Activated CD4-positive, alpha-beta T cell treated with anti-CD3 and anti-CD28 coated beads, Interleukin-2, amount 10 ng/mL, durations not matched to agents 24 days and 14 days (primary cell): ENCODE results near the gene EEFSEC. TPM values are rescaled to one million over a fixed set of nuclear protein-coding genes. Genes with fewer than 3 reads are reported as not detected.

Source experiments
- DNase-seq: peaks from one replicate; pipeline ENCODE4 v3.0.0; 2022
- H3K27ac Mint-ChIP-seq: one replicate; pipeline ENCODE4 v1.8.0; 2022; ENCODE audit warnings: mild to moderate bottlenecking, mixed read lengths
- H3K27me3 Mint-ChIP-seq: one replicate; pipeline ENCODE4 v1.8.0; 2022; ENCODE audit warnings: mixed read lengths
- H3K36me3 Mint-ChIP-seq: one replicate; pipeline ENCODE4 v1.8.0; 2022; ENCODE audit warnings: low read depth, mild to moderate bottlenecking, mixed read lengths
- H3K4me1 Mint-ChIP-seq: one replicate; pipeline ENCODE4 v1.8.0; 2021; ENCODE audit warnings: mixed read lengths
- H3K4me3 Mint-ChIP-seq: one replicate; pipeline ENCODE4 v1.8.0; 2022; ENCODE audit warnings: mild to moderate bottlenecking, moderate library complexity, mixed read lengths
- H3K9me3 Mint-ChIP-seq: one replicate; pipeline ENCODE4 v1.8.0; 2021; ENCODE audit warnings: mixed read lengths
- intact Hi-C: fragments of 100-400 bp; cut with micrococcal nuclease; formaldehyde crosslinking; loops from one replicate; pipeline ENCODE4 v1.15.1; 2023
- total RNA-seq: library from RNA; stranded (reverse); gene quantifications from 2 replicates; pipeline ENCODE4 v1.2.3, GENCODE V29; 2022

EEFSEC gene
- total RNA-seq, 1 donor from 2014 or later = 21.3 TPM

DNA sequence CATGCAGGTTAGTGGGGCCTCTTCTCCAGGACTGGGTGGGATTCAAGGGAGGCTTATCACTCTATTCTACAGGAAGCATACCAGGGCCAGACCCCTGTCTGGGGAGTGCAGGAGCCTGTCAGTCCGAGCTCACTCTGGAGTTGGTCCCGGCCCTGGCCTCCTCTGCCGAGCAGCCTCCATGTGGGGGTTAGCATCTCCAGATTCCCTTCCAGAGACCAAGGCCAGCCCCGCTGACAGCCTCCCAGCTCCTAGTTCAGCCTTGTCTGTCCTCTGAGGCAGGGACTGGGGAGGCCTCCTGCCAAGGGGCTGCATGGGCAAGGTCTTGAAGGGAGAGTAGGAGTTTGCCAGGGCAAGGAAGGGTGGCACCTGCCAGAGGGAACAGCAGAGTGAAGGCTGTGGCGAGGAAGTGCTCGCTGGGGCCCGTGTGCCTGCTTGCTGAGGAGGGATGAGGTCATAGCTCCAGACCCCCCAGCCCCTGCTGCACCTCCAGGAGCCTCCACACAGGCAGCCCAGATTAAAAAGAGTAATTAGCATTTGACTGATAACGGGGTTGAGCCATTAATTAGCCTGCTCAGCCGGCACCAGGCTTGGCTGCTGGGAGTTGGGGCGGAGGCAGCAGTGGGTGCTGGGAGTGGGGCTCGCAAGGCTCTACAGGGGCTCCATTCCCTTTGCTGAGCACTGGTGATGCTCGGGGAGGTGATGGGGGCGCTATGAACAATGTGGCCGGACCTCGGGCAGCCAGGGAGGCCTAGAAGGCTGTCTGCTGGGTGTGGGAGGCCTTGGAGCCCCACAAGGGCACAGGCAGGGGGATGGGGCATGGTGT, 259.1 kb downstream of the EEFSEC start:
- Mint-ChIP-seq H3K36me3 (no peaks in the 10 kb centered on the region), H3K4me1 (no peaks in the 10 kb centered on the region), H3K27ac (no peak overlapping the region), H3K4me3 (no peak overlapping the region), H3K27me3 (no peaks in the 10 kb centered on the region), H3K9me3 (no peaks in the 10 kb centered on the region)
- no peak for DNase-seq
- intact Hi-C loops = no loop called here

DNA sequence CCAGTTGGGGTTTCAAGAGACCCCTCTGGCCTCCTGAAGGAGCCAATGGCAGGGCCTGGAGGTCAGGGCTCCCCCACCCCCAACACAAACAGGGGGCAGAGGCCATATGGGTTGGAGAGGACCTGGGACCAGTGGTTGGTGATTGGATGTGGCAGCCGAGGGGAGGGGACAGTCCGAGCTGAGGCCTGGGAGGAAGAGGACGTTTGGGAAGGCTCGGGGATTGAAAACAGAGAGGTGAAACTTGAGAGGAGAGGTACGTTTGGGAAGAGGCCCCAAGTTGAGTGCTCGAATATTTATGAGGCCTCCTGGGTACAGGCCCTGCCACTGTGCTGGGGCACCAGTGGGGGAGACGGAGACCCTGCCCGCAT, 259.7 kb downstream of the EEFSEC start:
- Mint-ChIP-seq H3K9me3 (no peaks in the 10 kb centered on the region), H3K36me3 (no peaks in the 10 kb centered on the region), H3K4me3 (no peak overlapping the region), H3K27me3 (no peaks in the 10 kb centered on the region), H3K4me1 (no peaks in the 10 kb centered on the region), H3K27ac (no peak overlapping the region)
- intact Hi-C loops = no loop called here
- DNase-seq = no peak

- Mint-ChIP-seq H3K36me3 (no peaks in the 10 kb centered on the region), H3K4me1 (no peaks in the 10 kb centered on the region), H3K9me3 (no peaks in the 10 kb centered on the region), H3K4me3 (no peak overlapping the region), H3K27ac (no peak overlapping the region), H3K27me3 (no peaks in the 10 kb centered on the region)
- intact Hi-C loops = no loop called here
- no peak for DNase-seq
These were observed 260.3 kb downstream of the EEFSEC start for GRCh38 chr3:128413413-128414205.

DNA sequence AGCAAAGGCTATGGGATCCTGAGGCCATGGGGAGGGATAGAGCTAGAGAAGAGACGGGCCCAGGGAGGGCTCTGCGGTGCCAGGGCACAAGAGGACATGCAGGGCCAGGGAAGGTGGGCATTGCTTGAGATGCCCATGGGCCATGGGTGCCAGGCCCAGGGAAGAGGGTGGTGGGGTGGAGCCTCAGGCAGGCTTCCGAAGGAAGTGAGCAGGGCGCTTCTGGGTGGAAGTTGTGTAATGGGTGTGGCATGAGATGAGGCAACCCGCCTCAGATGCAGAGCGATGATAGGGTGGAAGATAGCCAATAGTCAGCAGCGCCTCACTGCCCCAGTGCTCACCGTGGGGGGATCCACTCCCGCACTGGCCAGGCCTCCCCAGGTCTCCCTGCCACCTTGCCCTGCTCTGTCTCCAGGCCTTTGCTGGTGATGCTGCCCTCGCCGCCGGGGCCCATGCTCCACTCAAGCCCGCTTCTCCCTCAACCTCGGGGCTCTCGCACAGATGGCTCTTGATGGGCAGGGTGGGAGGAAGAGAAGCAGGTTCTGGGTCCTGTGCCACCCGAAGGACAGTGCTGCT, 262.0 kb downstream of the EEFSEC start:
- Mint-ChIP-seq H3K27ac (no peak overlapping the region), H3K4me3 (no peak overlapping the region)

GRCh38 chr3:128415773-128416577, 262.7 kb downstream of the EEFSEC start:
- no peaks in the 10 kb centered on the region for H3K9me3 Mint-ChIP-seq
- H3K27ac Mint-ChIP-seq = no peak overlapping the region
- DNase-seq = no peak
- H3K4me1 Mint-ChIP-seq = no peaks in the 10 kb centered on the region
- no peaks in the 10 kb centered on the region for H3K27me3 Mint-ChIP-seq
- intact Hi-C loops = no loop called here
- H3K36me3 Mint-ChIP-seq = no peaks in the 10 kb centered on the region
- H3K4me3 Mint-ChIP-seq = no peak overlapping the region

More for the DNA sequence above, 262.0 kb downstream of the EEFSEC start:
- no peaks in the 10 kb centered on the region for H3K27me3 Mint-ChIP-seq
- H3K9me3 Mint-ChIP-seq = no peaks in the 10 kb centered on the region
- H3K4me1 Mint-ChIP-seq = no peaks in the 10 kb centered on the region
- DNase-seq = no peak
- intact Hi-C loops = no loop called here
- no peaks in the 10 kb centered on the region for H3K36me3 Mint-ChIP-seq

DNA sequence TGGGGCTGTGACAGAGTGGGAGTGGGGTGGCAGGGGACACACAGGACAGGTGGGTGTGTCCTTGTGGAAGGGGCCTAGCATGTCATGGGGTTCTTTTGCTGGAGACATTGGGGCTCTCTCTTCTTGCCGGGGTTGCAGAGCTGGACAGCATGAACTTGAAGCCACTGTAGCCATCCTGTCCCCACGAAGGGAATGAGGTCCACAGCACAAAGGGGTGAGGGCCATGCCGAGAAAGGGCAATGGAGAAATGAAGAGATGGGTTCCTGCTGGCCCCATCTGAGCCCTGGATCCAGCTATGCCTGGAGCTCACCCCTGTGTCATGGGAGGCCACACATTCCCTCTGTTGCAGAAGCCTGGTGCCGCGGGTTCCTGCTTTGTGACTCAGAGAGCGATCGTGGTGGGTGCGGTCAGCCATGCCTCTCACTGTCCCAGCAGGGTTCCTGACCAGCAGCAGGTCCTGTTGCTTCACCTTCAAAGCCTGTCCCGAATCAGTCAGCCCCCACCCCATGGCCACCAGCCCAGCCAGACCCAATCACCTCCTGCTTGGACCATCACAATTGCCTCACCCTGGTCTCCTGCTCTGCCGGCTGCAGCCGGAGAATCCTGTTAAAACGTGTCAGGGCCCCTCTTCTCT, 263.4 kb downstream of the EEFSEC start:
- no peaks in the 10 kb centered on the region for H3K27me3 Mint-ChIP-seq
- DNase-seq = no peak
- no peak overlapping the region for H3K27ac Mint-ChIP-seq
- no peak overlapping the region for H3K4me3 Mint-ChIP-seq
- intact Hi-C loops = no loop called here
- no peaks in the 10 kb centered on the region for H3K9me3 Mint-ChIP-seq
- no peaks in the 10 kb centered on the region for H3K4me1 Mint-ChIP-seq
- H3K36me3 Mint-ChIP-seq = no peaks in the 10 kb centered on the region

- Mint-ChIP-seq H3K4me1 (no peaks in the 10 kb centered on the region), H3K9me3 (no peaks in the 10 kb centered on the region), H3K36me3 (no peaks in the 10 kb centered on the region), H3K27ac (no peak overlapping the region), H3K4me3 (no peak overlapping the region), H3K27me3 (no peaks in the 10 kb centered on the region)
- intact Hi-C loops = no loop called here
- no peak for DNase-seq
These were observed 265.6 kb downstream of the EEFSEC start for GRCh38 chr3:128418900-128419299.

DNA sequence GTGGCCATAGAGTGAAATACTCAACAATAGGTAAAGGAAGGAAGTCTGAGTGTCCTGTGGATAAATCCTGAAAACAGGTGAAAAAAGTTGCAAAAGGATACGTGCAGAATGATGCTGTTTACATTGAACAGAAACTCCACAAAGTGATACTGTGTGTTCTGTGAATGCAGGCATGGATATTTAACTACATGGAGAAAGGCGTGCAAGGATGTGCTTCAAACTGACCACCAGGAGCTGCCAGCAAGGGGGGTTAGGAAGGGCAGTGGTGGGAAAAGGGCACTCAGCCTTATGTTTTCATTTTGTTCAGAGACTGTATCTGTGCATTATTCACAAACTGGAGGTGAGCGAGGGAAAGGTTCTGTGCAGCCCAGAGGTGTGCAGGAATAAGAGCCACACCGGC, 266.0 kb downstream of the EEFSEC start:
- Mint-ChIP-seq H3K27me3 (no peaks in the 10 kb centered on the region), H3K27ac (no peak overlapping the region), H3K4me3 (no peak overlapping the region), H3K4me1 (no peaks in the 10 kb centered on the region), H3K9me3 (no peaks in the 10 kb centered on the region), H3K36me3 (no peaks in the 10 kb centered on the region)
- DNase-seq = no peak
- intact Hi-C loops = no loop called here

DNA sequence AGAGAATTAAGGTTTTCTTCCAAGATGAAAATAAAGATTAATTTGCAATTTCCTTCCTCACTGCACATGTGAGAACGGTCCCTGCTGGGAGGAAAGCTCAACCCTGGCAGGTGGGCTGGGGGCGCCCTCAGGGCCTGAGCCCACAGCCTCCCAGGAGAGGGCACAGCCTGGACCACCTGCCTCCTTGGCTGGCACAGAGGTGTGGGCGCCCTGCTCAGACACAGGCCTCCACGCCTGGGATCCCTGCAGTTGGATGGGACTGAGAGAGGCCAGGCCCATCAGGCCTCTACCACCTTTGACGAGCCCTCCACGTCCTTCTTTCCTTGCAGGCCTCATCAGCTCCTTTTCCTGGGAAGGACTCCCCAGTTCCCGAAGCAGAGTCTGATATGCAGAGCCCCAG, 267.0 kb downstream of the EEFSEC start:
- DNase-seq = no peak
- H3K36me3 Mint-ChIP-seq = no peaks in the 10 kb centered on the region
- no peak overlapping the region for H3K27ac Mint-ChIP-seq
- H3K4me1 Mint-ChIP-seq = no peaks in the 10 kb centered on the region
- no peaks in the 10 kb centered on the region for H3K9me3 Mint-ChIP-seq
- H3K27me3 Mint-ChIP-seq = no peaks in the 10 kb centered on the region
- no peak overlapping the region for H3K4me3 Mint-ChIP-seq
- intact Hi-C loops = no loop called here

DNA sequence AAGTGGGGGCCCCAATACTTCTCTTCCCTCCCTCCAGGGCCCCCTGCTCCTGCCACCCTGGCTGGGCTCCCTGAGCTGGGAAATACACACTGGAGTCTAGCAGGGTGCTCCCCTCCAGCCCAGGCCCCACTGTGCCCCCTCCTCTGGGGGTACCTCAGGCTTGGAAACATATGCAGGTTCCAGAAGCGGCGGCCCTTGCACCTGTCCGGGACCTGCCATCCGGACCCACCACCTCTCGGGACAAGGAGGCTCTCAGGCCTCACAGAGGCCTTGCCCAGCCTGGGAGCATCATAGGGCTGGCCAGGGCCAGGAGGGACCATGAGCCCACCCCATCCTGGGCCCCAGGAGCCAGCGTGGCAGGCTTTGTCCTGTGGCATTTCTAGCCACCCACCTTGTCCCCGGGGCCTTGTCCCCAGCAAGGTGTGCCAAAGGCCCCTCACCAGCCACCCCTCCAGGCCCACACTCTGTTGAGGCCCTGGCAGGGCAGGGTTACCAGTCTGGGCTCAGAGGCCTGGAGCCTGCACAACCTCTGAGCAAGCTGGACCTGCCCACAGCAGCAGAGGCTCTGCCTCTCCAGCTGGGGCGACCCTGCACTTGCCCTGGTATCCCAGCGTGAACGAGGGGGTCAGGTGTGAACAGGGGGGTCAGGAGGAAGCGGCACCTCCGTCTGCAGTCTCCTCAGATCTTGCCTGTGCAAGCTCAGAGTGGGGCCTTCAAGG, 267.6 kb downstream of the EEFSEC start:
- intact Hi-C loops = no loop called here
- H3K4me3 Mint-ChIP-seq = no peak overlapping the region
- no peak overlapping the region for H3K27ac Mint-ChIP-seq
- no peaks in the 10 kb centered on the region for H3K9me3 Mint-ChIP-seq
- no peak for DNase-seq
- H3K4me1 Mint-ChIP-seq = no peaks in the 10 kb centered on the region
- no peaks in the 10 kb centered on the region for H3K36me3 Mint-ChIP-seq
- H3K27me3 Mint-ChIP-seq = no peaks in the 10 kb centered on the region

- Mint-ChIP-seq H3K27me3 (no peaks in the 10 kb centered on the region), H3K4me3 (no peak overlapping the region), H3K27ac (no peak overlapping the region), H3K4me1 (no peaks in the 10 kb centered on the region), H3K36me3 (no peaks in the 10 kb centered on the region), H3K9me3 (no peaks in the 10 kb centered on the region)
- DNase-seq = no peak
- intact Hi-C loops = no loop called here
These were observed 268.2 kb downstream of the EEFSEC start for GRCh38 chr3:128421439-128421836.

DNA sequence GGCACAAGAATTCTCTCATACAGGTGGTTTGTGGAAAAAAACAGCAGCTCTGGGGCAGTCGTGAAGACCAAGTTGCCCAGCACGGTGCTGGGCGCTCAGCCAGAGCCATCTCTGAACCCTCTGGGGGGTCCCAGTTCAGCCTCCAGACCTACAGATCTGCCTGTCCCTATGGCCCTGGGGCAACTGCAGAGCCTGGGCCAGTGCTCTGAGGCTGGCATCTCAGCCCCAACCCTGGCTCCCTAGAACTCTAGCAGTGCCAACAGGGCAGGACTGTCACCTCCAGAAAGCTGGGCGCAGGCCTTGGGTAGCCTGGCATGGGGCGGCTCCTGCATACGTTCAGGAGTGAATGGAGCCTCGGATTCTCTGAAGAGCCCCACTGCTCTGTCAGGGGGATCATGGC, 268.7 kb downstream of the EEFSEC start:
- Mint-ChIP-seq H3K4me1 (no peaks in the 10 kb centered on the region), H3K27ac (no peak overlapping the region), H3K4me3 (no peak overlapping the region), H3K27me3 (no peaks in the 10 kb centered on the region), H3K36me3 (no peaks in the 10 kb centered on the region), H3K9me3 (no peaks in the 10 kb centered on the region)
- intact Hi-C loops = no loop called here
- no peak for DNase-seq
